Globus pallidus (tissue), 1 donor: ENCODE results near the gene NXPH2.
A peak's percentile ranks its signal among the peaks of the same experiment; 100 is the strongest.

ENCODE experiments used
- DNase-seq: peaks from one replicate; pipeline ENCODE4 v3.0.0-alpha.2; 2015; ENCODE audit warnings: low spot score

NXPH2 gene

GRCh38 chr2:138779781-138780445 lies at the start of gene NXPH2:
TSS of gene NXPH2 (minus strand) at chr2:138780390. CDS start at chr2:138780241, 149 bp downstream.
- no peak for DNase-seq

- DNase-seq, result peak; percentile 39
Measured at GRCh38 chr2:138829326-138829919, 49.2 kb upstream of the NXPH2 start.

DNA sequence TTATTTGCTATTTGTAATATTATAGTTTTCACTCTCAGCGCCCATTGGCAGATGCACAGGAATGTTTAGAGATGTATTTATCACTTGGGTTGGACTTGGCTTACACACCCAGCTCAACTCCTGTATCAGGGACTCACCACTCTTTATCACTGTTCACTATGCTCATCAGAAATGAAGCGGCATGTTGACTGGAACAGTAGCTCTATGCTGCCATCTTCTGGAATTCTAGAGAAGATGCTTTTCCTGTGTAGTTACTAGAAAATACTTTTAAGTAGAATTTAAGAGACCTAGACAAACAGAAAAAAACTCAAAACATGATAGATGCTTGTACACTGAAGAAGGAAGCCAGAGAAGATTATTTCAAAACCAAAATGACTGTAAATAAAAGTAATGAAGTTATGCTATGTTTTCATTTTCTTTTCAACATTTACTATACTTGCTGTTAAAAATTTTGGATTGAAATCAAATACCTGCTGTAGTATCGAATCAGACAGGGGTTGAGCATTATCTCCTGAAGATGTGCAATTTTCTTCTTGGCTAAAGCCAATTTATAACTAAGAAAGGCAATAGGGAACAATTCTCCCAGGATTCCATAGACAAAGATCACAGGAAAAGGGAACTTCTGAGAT lies 47.4 kb upstream of the NXPH2 start:
- peak; percentile 49 for DNase-seq

- DNase-seq, result no peak
Measured at GRCh38 chr2:138823666-138824065, 43.5 kb upstream of the NXPH2 start.

- DNase-seq, result no peak
Measured at GRCh38 chr2:138819964-138820363, 39.8 kb upstream of the NXPH2 start.

DNA sequence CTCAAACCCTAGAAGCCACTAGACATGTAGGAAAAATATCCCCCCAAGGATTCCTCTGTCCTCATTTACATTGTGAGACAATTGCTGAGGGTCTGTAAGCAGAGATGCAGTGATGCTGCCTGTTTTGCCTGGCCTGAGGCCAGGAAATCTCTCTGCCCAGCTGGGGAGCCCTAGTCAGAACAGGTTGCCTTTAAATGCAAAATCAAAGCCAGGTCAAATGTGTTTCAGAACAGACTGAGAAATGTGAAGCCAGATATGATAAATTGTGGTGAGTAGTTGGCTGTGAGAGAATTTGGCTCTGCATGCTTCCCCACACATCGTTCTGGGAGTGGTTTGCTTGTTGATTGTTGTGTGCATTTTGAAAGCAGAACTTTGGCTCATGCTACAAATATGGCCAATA lies 38.4 kb upstream of the NXPH2 start:
- no peak for DNase-seq

GRCh38 chr2:138814123-138814898 lies 34.1 kb upstream of the NXPH2 start:
- no peak for DNase-seq

DNA sequence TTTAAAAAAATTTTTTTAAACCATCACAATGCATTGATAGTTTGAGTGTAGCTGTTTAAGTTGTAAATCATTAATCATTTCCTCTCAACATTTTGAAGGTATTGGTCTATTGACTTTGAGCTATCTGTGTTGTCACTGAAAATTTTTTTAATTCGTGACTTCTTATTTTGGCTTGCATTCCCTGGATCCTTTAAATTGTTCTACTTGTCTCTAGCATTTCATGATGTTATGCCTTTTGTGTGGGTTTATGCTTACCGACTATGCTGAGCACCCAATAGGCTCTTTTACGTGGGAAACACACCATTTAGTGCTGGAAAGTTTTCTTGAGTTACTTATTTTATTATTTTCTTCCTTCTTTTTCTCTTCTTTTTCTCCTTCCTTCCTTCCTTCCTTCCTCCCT lies 31.2 kb upstream of the NXPH2 start:
- DNase-seq, result no peak

DNA sequence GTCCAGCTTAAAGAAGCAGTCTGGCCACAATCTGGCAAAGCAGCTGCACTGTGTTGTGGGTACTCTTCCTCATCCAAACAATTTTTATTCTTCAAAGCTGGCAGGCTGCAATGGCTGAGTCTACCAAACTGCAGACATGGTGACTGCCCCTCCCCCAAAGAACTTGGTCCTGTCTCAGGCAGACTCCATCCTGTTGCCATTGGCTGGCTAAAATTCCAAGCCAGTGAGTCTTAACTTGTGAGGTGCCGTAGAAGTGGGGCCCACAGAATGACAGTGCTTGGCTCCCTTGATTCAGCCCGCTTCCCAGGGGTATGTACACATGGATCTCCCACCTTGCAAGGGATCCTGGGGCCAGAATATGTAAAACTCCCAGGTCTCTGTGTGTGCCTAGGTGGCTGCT lies 14.5 kb upstream of the NXPH2 start:
- DNase-seq, result no peak

DNA sequence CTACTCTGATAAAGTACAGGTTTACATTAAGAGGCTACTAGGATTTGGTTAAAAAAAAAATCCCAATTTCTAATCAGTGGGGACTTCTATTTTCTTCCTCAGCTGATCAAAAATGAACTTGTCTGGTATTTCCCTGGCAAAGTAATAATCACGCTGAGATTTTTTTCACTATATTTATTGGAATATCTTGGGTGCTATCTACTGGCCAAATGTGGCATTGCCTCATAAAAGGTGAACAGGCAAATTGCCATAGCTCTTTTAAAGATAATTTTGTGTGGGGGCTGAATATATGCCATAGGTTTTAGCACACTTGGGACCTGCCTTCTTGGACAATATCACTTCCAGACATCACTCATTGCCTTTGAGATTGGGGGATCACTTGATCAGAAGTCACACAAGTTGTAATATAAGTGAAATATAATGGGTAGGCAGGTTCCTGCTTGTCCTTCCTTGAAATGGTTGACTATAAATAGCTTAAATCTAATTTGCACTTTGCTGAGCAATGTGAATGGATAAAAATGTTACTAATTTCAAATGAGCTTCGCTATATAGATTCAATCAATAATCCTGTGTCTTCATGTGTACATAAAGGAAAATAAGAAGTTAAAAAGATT lies 7.0 kb upstream of the NXPH2 start:
- DNase-seq, result peak; percentile 10

DNA sequence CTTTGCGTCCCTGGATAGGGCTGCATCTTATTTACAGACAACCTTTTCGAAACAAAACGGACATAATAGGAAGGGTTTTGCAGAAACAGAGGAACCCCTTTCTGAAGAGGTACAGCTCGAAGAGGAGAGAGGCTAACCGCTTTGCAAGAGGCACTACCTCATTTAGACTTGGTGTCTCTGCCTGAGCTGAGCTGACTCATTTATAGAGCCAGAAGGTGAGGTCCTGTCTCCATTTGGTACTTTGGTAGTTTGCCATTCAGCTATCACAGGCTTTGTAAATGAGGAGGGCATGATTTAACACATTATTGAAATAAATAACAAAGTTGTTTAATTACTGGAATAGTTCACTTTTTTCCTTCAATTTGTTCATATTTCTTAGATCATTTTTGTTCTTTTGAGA lies 2.2 kb upstream of the NXPH2 start:
- DNase-seq, result no peak

DNA sequence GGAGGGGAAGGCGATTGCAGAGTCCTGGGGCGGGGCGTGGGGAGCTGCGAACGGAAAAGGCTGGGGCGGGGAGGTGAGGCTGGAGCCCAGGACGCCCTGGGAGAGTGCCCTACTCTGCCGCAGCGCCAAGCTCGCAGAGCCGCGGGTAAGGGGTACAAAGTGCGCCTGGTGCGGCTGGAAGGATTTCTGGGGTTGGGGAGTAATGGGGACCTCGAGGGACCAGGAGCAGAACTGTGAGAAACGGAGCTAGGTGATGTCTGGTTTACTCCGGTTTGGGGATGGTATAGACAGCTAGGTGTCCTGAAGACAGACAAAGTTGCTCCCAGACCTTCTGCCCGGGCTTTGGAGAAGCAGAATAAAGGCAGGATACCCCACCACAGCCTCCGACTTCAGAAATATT lies 718 bp upstream of the NXPH2 start:
- no peak for DNase-seq

DNA sequence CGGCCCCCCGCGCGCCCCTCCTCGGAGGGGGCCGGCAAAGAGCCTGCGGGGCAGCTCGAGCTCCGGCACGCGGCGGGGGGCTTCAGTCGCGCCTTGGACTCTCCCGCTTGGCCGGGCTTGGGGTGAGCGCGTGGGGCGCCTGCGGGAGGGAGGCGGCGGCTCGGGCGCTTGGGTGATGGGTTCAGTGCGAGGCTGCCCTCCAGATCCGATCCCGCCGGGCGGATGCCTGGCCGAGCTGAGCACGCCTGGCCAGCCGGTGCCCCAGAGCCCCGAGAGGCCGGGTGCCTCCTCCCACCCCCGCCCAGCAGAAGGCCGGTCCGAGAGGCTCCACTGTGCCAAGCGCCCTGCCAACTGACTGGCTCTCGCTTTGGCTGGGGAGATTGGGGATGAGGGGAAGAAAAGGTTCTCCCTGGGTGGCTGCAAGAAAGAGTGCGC lies 273 bp upstream of the NXPH2 start:
- DNase-seq, result no peak

DNA sequence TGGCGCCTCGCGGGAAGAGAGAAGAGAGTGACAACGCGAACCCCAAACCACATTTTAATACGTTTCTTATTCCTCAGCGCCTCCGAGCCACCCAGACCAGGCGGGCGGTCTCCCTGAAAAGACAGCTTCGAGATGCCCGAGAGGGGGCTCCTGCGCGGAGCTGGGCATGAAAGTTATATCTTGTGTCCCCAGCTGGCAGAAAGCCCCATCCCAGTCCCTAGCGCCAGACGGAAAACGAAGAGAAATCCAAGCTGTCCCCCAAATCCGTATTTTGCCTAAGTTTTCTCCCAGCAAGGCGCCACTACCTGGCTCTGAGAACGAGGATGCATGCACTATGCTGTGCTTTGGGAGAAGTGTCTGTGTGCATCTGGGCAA lies 797 bp downstream of the NXPH2 start:
- DNase-seq, result no peak

DNA sequence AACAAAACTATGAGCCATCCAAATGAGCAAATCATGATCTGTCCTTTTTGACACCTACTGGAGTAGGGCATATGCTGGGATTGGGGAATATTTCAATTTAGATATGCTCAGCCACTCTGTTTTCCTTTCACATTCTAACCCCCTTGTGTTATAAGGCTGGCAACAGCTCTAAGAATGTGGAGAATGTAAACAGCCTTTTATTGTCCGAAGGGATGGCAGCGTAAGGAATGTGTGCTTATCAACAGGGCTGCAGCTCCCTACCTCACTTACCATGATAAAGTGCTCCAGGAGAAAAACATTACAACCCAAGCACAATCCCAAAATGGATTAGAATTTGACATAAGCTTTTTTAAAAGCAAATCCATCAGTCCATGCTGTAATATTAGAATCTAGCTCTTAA lies 2.2 kb downstream of the NXPH2 start:
- DNase-seq, result no peak

- no peak for DNase-seq
Measured at GRCh38 chr2:138775736-138776135, 4.5 kb downstream of the NXPH2 start.

- DNase-seq, result no peak
Measured at GRCh38 chr2:138771534-138771933, 8.7 kb downstream of the NXPH2 start.

- no peak for DNase-seq
Measured at GRCh38 chr2:138767101-138767500, 13.1 kb downstream of the NXPH2 start.

DNA sequence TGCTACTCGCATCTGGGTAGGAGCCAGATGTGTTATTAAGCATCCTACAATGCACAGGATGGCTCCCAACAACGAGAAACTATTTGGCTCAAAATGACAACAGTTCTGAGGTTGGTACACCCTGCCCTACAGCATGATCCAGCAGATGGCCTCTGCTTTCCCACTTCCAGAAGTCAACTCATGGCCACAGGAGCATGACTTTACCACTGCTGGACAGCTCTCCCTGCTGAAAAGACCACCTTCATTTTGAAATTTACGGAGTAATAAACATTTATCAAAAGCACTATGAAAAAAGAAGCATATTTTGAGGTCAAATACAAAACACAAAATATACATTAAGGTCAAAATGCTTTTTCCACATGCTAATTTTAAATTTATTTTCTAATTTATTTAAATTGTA lies 13.7 kb downstream of the NXPH2 start:
- no peak for DNase-seq

- no peak for DNase-seq
Measured at GRCh38 chr2:138763971-138764370, 16.2 kb downstream of the NXPH2 start.

DNA sequence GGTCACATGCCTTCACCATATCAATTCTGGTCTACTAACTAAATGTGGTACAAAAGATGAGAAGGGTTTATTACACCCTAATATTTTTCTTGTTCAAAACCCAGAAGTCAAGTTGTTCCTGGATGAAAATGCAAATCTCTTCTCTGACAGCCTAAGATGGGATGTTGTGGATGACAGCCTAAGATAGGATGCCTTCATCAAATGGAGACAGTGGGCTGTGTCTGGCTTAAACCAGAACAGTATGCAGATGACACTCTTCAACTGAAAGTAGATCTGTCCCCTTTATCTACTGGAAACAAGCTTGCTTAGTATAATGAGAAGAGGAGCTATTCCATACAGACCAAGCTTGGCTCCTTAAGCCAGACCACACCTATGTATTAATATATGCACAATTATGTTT lies 17.7 kb downstream of the NXPH2 start:
- DNase-seq, result no peak

GRCh38 chr2:138760676-138761075 lies 19.5 kb downstream of the NXPH2 start:
- no peak for DNase-seq
